ENCODE data around the gene ANKRD52. TPM values are rescaled to one million over a fixed set of nuclear protein-coding genes. Genes with fewer than 3 reads are reported as not detected.

ANKRD52 gene
- polyA plus RNA-seq, 1 donor (not counting 4 experiments of a cell fraction or from before 2014, with no cell fraction given) = 14.0 TPM

DNA sequence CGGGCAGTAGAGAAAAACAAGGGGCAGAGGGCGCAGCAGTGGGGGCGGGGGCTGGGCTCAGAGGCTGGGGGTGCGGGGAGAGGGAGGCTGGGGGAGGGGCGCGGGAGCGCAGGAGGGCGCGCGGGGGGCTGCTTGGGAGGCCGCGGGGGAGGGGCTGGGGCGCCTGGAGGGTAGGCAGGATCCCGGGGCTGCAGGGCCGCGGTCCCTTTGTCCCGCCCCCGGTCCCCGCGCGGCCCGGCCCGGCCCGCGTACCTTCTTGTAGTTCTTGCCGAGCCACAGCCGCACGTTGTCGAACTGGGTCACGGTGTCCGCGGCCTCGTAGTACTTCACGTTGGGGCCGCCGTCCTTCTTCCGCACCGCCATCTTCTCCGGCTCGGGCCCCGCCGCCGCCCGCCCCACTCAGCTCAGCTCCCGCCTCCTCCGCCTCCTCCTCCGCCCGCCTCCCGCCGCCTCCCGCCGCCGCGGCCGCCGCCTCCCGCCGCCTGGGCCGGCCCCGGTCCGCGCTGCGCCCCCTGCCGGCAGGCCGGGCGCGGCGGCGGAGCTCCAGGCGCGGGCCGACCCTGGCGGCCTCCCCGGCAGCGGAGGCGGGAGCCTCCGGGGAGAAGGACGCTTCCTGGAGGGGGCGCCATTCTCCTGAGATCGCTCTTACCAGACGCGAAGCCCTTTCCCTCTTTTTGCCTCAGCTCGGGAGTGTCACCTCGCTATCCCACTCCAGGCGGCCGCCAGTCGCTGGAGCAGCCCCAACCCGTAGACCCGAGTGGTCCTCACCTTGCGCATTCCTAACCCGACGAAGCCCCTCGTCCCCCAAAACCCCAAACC, 68.9 kb downstream of the ANKRD52 start, which contains the start of gene SMARCC2:
Gene SMARCC2, minus strand, starts transcription at position 385 of the 819 bp plus-strand sequence. Its CDS starts 22 bp downstream, at position 363.
- Histone ChIP-seq H3K4me3 (ENCODE audit: control insufficient read depth in 2 of 3, extremely low read depth in 1 of 3, insufficient read depth in 2 of 3, low read depth in 1 of 3, low read length in 3 of 3) (peak within 1 kb of the TSS; percentile 84 to 89 (median 88)), H3K4me2 (ENCODE audit: control insufficient read depth, extremely low read depth, insufficient read depth, low read depth, low read length) (peak within 1 kb of the TSS; percentile 100), H3K27ac (ENCODE audit: control insufficient read depth, insufficient read depth, low read length) (peak within 1 kb of the TSS; percentile 70), H2AFZ (ENCODE audit: control insufficient read depth, low read length) (peak within 1 kb of the TSS; percentile 98), H3K36me3 (ENCODE audit: control insufficient read depth in 2 of 2, extremely low read depth in 1 of 2, insufficient read depth in 2 of 2, low read length in 2 of 2) (peaks cover 6 to 14% of the 10 kb centered on the region in 2 experiments), H3K9ac (ENCODE audit: control insufficient read depth, extremely low read depth, insufficient read depth, low read length) (peak within 1 kb of the TSS; percentile 84), H3K9me3 (ENCODE audit: control insufficient read depth, low read depth, low read length) (no peaks in the 10 kb centered on the region), H3K79me2 (ENCODE audit: control insufficient read depth, insufficient read depth, low read length) (peaks cover 27% of the 10 kb centered on the region), H3K9me1 (ENCODE audit: control insufficient read depth, extremely low read depth, insufficient read depth, low read length) (no peaks in the 10 kb centered on the region), H4K20me1 (ENCODE audit: control insufficient read depth, extremely low read depth, insufficient read depth, low read length) (no peaks in the 10 kb centered on the region), H3K27me3 (ENCODE audit: control insufficient read depth, extremely low read depth, insufficient read depth, low read length) (no peaks in the 10 kb centered on the region), H3K4me1 (ENCODE audit: control insufficient read depth, extremely low read depth, insufficient read depth, low read length) (peaks cover 13% of the 10 kb centered on the region)
- dilution Hi-C loops (cut with MboI; ENCODE audit: extremely low pct_ligation_motif_present, low sequenced_read_pairs) = no loop called here
- TF ChIP-seq EZH2 (IDR thresholded peaks at IDR 0.05; ENCODE audit: low read length) = no peak
- TF ChIP-seq, protein P1, sequence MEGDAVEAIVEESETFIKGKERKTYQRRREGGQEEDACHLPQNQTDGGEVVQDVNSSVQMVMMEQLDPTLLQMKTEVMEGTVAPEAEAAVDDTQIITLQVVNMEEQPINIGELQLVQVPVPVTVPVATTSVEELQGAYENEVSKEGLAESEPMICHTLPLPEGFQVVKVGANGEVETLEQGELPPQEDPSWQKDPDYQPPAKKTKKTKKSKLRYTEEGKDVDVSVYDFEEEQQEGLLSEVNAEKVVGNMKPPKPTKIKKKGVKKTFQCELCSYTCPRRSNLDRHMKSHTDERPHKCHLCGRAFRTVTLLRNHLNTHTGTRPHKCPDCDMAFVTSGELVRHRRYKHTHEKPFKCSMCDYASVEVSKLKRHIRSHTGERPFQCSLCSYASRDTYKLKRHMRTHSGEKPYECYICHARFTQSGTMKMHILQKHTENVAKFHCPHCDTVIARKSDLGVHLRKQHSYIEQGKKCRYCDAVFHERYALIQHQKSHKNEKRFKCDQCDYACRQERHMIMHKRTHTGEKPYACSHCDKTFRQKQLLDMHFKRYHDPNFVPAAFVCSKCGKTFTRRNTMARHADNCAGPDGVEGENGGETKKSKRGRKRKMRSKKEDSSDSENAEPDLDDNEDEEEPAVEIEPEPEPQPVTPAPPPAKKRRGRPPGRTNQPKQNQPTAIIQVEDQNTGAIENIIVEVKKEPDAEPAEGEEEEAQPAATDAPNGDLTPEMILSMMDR (optimal IDR thresholded peaks at IDR 0.05 in 1 of 3, IDR thresholded peaks at IDR 0.05 in 1 of 3, conservative IDR thresholded peaks at IDR 0.05 in 1 of 3; ENCODE audit: extremely low read depth in 1 of 3, insufficient read depth in 2 of 3, low read length in 3 of 3) = peak; percentile 60 to 89 (median 81)
- peak; percentile 53 for DNase-seq (ENCODE audit: low read depth, low spot score)
- no peak for FAIRE-seq

DNA sequence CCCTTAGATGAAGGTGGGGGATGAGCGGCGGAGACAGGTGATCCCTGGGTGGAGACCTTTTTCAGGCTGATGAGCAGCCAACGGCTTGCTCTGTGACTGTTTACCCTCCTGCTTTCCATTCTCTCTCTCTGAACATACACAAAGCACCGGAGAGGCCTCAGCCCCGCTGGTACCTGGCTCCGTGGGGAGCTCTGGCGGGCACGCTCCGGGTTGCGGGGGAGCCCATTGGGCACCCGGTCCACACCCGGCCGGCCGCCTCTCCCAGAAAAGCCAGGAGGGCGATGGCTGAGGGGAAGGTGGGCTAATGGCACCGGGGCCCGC, 69.4 kb downstream of the ANKRD52 start:
- peak overlapping the region; percentile 76 for H3K9ac ChIP-seq (ENCODE audit: control insufficient read depth, extremely low read depth, insufficient read depth, low read length)
- FAIRE-seq = no peak
- H3K9me1 ChIP-seq (ENCODE audit: control insufficient read depth, extremely low read depth, insufficient read depth, low read length) = no peaks in the 10 kb centered on the region
- peaks cover 27% of the 10 kb centered on the region for H3K79me2 ChIP-seq (ENCODE audit: control insufficient read depth, insufficient read depth, low read length)
- peak overlapping the region; percentile 100 for H3K4me2 ChIP-seq (ENCODE audit: control insufficient read depth, extremely low read depth, insufficient read depth, low read depth, low read length)
- dilution Hi-C loops (cut with MboI; ENCODE audit: extremely low pct_ligation_motif_present, low sequenced_read_pairs) = no loop called here
- peaks cover 11 to 18% of the 10 kb centered on the region in 2 experiments for H3K36me3 ChIP-seq (ENCODE audit: control insufficient read depth in 2 of 2, extremely low read depth in 1 of 2, insufficient read depth in 2 of 2, low read length in 2 of 2)
- H4K20me1 ChIP-seq (ENCODE audit: control insufficient read depth, extremely low read depth, insufficient read depth, low read length) = no peaks in the 10 kb centered on the region
- no peak for DNase-seq (ENCODE audit: low read depth, low spot score)
- H3K4me3 ChIP-seq (ENCODE audit: control insufficient read depth in 2 of 3, extremely low read depth in 1 of 3, insufficient read depth in 2 of 3, low read depth in 1 of 3, low read length in 3 of 3) = peak overlapping the region; percentile 84 to 89 (median 85)
- H3K27ac ChIP-seq (ENCODE audit: control insufficient read depth, insufficient read depth, low read length) = peak overlapping the region; percentile 39
- peak overlapping the region; percentile 16 for H2AFZ ChIP-seq (ENCODE audit: control insufficient read depth, low read length)
- no peaks in the 10 kb centered on the region for H3K27me3 ChIP-seq (ENCODE audit: control insufficient read depth, extremely low read depth, insufficient read depth, low read length)
- H3K4me1 ChIP-seq (ENCODE audit: control insufficient read depth, extremely low read depth, insufficient read depth, low read length) = peaks cover 13% of the 10 kb centered on the region
- H3K9me3 ChIP-seq (ENCODE audit: control insufficient read depth, low read depth, low read length) = no peaks in the 10 kb centered on the region
- no peak for TF ChIP-seq EZH2 (IDR thresholded peaks at IDR 0.05; ENCODE audit: low read length)
- TF ChIP-seq, protein P1 (optimal IDR thresholded peaks at IDR 0.05 in 1 of 3, IDR thresholded peaks at IDR 0.05 in 1 of 3, conservative IDR thresholded peaks at IDR 0.05 in 1 of 3; ENCODE audit: extremely low read depth in 1 of 3, insufficient read depth in 2 of 3, low read length in 3 of 3) = no peak
